HepG2 (cell line): ENCODE results near the gene NAT14. TPM values are rescaled to one million over a fixed set of nuclear protein-coding genes. Genes with fewer than 3 reads are reported as not detected.

Experiments
- AKNA ChIP-seq: sonication (generic); formaldehyde crosslinking; IDR thresholded peaks from 2 replicates; pipeline ENCODE4 v1.4.0; 2020; ENCODE audit warnings: missing genetic modification reagents, borderline replicate concordance
- CBX1 ChIP-seq: IDR thresholded peaks from one replicate; pipeline ENCODE4 v1.6.1; 2016; ENCODE audit warnings: antibody characterized with exemption, low read depth
- GZF1 ChIP-seq: sonication (generic); formaldehyde crosslinking; IDR thresholded peaks from 2 replicates; pipeline ENCODE4 v1.5.1; 2020; ENCODE audit warnings: mild to moderate bottlenecking, missing genetic modification reagents
- KAT8 ChIP-seq: IDR thresholded peaks from 2 replicates; pipeline ENCODE4 v1.6.1; 2016; ENCODE audit warnings: missing genetic modification reagents, missing compliant biosample characterization
- LBX2 ChIP-seq: sonication (generic); formaldehyde crosslinking; IDR thresholded peaks from 2 replicates; pipeline ENCODE4 v1.5.0; 2020; ENCODE audit warnings: missing genetic modification reagents, mild to moderate bottlenecking, borderline replicate concordance
- MIER3 ChIP-seq: IDR thresholded peaks from 2 replicates; pipeline ENCODE4 v1.6.1; 2016; ENCODE audit warnings: missing compliant biosample characterization, borderline replicate concordance
- RFX5 ChIP-seq: IDR thresholded peaks from 2 replicates; pipeline ENCODE4 v1.6.1; 2011; ENCODE audit warnings: low read depth, low read length, improper control_type of control experiment
- ZBED4 ChIP-seq: sonication (generic); formaldehyde crosslinking; IDR thresholded peaks from 2 replicates; pipeline ENCODE4 v1.4.0; 2020; ENCODE audit warnings: missing genetic modification reagents, borderline replicate concordance
- ZBTB37 ChIP-seq: sonication (generic); formaldehyde crosslinking; IDR thresholded peaks from 2 replicates; pipeline ENCODE4 v1.4.0; 2020; ENCODE audit warnings: mild to moderate bottlenecking, missing genetic modification reagents
- ZFP90 ChIP-seq: sonication (generic); formaldehyde crosslinking; IDR thresholded peaks from 2 replicates; pipeline ENCODE4 v1.8.0; 2022; ENCODE audit warnings: missing genetic modification reagents, mild to moderate bottlenecking, inconsistent platforms, borderline replicate concordance
- ZFP91 ChIP-seq: sonication (generic); formaldehyde crosslinking; IDR thresholded peaks from 2 replicates; pipeline ENCODE4 v1.9.0; 2022; ENCODE audit warnings: missing genetic modification reagents, mild to moderate bottlenecking, borderline replicate concordance
- ZNF160 ChIP-seq: sonication (generic); formaldehyde crosslinking; IDR thresholded peaks from 2 replicates; pipeline ENCODE4 v1.8.0; 2022; ENCODE audit warnings: mild to moderate bottlenecking, inconsistent platforms, missing genetic modification reagents
- ZNF468 ChIP-seq: sonication (generic); formaldehyde crosslinking; IDR thresholded peaks from 2 replicates; pipeline ENCODE4 v1.8.0; 2022; ENCODE audit warnings: mild to moderate bottlenecking, moderate library complexity, missing genetic modification reagents
- ZNF569 ChIP-seq: sonication (generic); formaldehyde crosslinking; IDR thresholded peaks from 2 replicates; pipeline ENCODE4 v1.5.0; 2020; ENCODE audit warnings: mild to moderate bottlenecking, missing genetic modification reagents, moderate library complexity, borderline replicate concordance
- polyA plus RNA-seq, 8 experiments: library from polyadenylated mRNA; depleted of rRNA in 3 of 8; stranded (reverse) in 7 of 8; unstranded in 1 of 8; fragments of >200 nt; fragmentation: Illumina TruSeq in 4 of 8; extraction: Trizol in 4 of 8; gene quantifications; 2 replicates each; pipeline versions ENCODE4 v1.2.1 to v1.2.3, GENCODE V29; 2011 to 2016; ENCODE audit warnings: low read depth in 4 of 8, missing spikeins in 1 of 8, mixed read lengths in 1 of 8; ENCODE audit not compliant: insufficient read depth in 1 of 8
- total RNA-seq, 5 experiments: library from RNA; depleted of rRNA; stranded (reverse); fragments of >200 nt; fragmentation: Illumina TruSeq; extraction: Trizol; gene quantifications; 2 replicates each; pipeline ENCODE4 v1.2.3, GENCODE V29; 2016; ENCODE audit warnings: low read depth in 1 of 5

Gene NAT14
- total and polyA plus RNA-seq, 2 of the 13 experiments (the other 11 are each of a cell fraction or from before 2014, with no cell fraction given) = 20.7 to 22.3 TPM

- TF ChIP-seq LBX2 (CRISPR knock-in tag) (no peak), RFX5 (no peak), ZNF569 (no peak), ZFP90 (CRISPR knock-in tag) (no peak), MIER3 (peak; percentile 58; the same call in 1 of the 2 replicates), CBX1 (no peak), KAT8 (CRISPR knock-in tag) (peak; percentile 45; the same call in 1 of the 2 replicates), AKNA (CRISPR knock-in tag) (no peak), ZBTB37 (CRISPR knock-in tag) (no peak), GZF1 (CRISPR knock-in tag) (0 out of 2 replicates have a peak, but pooled peaks have one; percentile 56), ZFP91 (CRISPR knock-in tag) (peak; percentile 27; the same call in 1 of the 2 replicates), ZNF468 (no peak), ZBED4 (0 out of 2 replicates have a peak, but pooled peaks have one; percentile 45), ZNF160 (CRISPR knock-in tag) (no peak)
Observed at GRCh38 chr19:55437410-55437809, 47.6 kb upstream of the NAT14 start (continued).
